IMR-90 (cell line): ENCODE results near the gene PSMC6.

ENCODE experiments used
- BHLHE40 ChIP-seq: fragments of 150-350 bp; IDR thresholded peaks from 2 replicates; pipeline ENCODE4 v1.6.1; 2016; ENCODE audit warnings: mild to moderate bottlenecking, low read depth, low read length
- POLR2A ChIP-seq: IDR thresholded peaks from 2 replicates; pipeline ENCODE4 v1.6.1; 2012; ENCODE audit warnings: mild to moderate bottlenecking, low read depth, low read length
- RFX5 ChIP-seq: IDR thresholded peaks from 2 replicates; pipeline ENCODE4 v1.8.0; 2012; ENCODE audit warnings: low read depth, mild to moderate bottlenecking, low read length, moderate library complexity
- TF ChIP-seq, protein P1 (sequence below): conservative IDR thresholded peaks from 2 replicates; pipeline ENCODE4 v1.5.1; 2012; ENCODE audit warnings: mild to moderate bottlenecking, low read depth, low read length, improper control_type of control experiment

- TF ChIP-seq, protein P1, sequence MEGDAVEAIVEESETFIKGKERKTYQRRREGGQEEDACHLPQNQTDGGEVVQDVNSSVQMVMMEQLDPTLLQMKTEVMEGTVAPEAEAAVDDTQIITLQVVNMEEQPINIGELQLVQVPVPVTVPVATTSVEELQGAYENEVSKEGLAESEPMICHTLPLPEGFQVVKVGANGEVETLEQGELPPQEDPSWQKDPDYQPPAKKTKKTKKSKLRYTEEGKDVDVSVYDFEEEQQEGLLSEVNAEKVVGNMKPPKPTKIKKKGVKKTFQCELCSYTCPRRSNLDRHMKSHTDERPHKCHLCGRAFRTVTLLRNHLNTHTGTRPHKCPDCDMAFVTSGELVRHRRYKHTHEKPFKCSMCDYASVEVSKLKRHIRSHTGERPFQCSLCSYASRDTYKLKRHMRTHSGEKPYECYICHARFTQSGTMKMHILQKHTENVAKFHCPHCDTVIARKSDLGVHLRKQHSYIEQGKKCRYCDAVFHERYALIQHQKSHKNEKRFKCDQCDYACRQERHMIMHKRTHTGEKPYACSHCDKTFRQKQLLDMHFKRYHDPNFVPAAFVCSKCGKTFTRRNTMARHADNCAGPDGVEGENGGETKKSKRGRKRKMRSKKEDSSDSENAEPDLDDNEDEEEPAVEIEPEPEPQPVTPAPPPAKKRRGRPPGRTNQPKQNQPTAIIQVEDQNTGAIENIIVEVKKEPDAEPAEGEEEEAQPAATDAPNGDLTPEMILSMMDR = no peak
- TF ChIP-seq POLR2A = no peak
- TF ChIP-seq BHLHE40 = no peak
- TF ChIP-seq RFX5 = no peak
These were observed 46.2 kb upstream of the PSMC6 start for GRCh38 chr14:52660832-52661231.
